Activated CD4-positive, alpha-beta memory T cell treated with anti-CD3 and anti-CD28 coated beads for 36 hours (primary cell): ENCODE measurements around the gene MOGAT3. TPM values are rescaled to one million over a fixed set of nuclear protein-coding genes. Genes with fewer than 3 reads are reported as not detected.

Experiments
- CTCF ChIA-PET: fragments of 350-600 bp; sonication (Branson Sonifier 250); formaldehyde crosslinking; loops from one replicate; lab custom pipeline; 2021; ENCODE audit warnings: antibody characterized with exemption, inconsistent platforms; lab: Charles Lee
- POLR2A ChIA-PET: fragments of 350-600 bp; sonication (Branson Sonifier 250); formaldehyde crosslinking; loops from one replicate; lab custom pipeline; 2021; ENCODE audit warnings: antibody characterized with exemption; lab: Charles Lee
- DNase-seq: peaks from one replicate; pipeline ENCODE4 v3.0.0-alpha.2; 2020
- H3K27ac Mint-ChIP-seq: one replicate; pipeline ENCODE4 v1.8.0; 2021; ENCODE audit warnings: mixed read lengths
- H3K27me3 Mint-ChIP-seq: one replicate; pipeline ENCODE4 v1.8.0; 2021; ENCODE audit warnings: mixed read lengths
- H3K36me3 Mint-ChIP-seq: one replicate; pipeline ENCODE4 v1.8.0; 2021; ENCODE audit warnings: mixed read lengths
- H3K4me1 Mint-ChIP-seq: one replicate; pipeline ENCODE4 v1.8.0; 2021; ENCODE audit warnings: low read depth, mixed read lengths
- H3K4me3 Mint-ChIP-seq: one replicate; pipeline ENCODE4 v1.8.0; 2021; ENCODE audit warnings: mild to moderate bottlenecking, mixed read lengths
- H3K9me3 Mint-ChIP-seq: one replicate; pipeline ENCODE4 v1.8.0; 2021; ENCODE audit warnings: mixed read lengths
- intact Hi-C: fragments of 100-400 bp; cut with micrococcal nuclease; formaldehyde crosslinking; loops from one replicate; pipeline ENCODE4 v1.15.1; 2023
- total RNA-seq, 2 experiments: library from RNA; stranded (reverse); gene quantifications; one replicate each; pipeline ENCODE4 v1.2.3, GENCODE V29; 2021

MOGAT3 gene
- total RNA-seq, 2 experiments from 2014 or later = not detected

- peak overlapping the region; percentile 14 for H3K4me3 Mint-ChIP-seq
- H3K27me3 Mint-ChIP-seq = peaks cover 80% of the 10 kb centered on the region
- CTCF ChIA-PET = interaction anchor here (1.0 to 2.8 kb wide), 6 partner anchors 22 to 275 kb away, joined by 3 to 24 read pairs (median 4); partner anchors contain the start of genes ACHE and MOGAT3
These were observed 30.8 kb downstream of the MOGAT3 start for GRCh38 chr7:101169838-101170551.

GRCh38 chr7:101169110-101169837 lies 31.6 kb downstream of the MOGAT3 start:
- CTCF ChIA-PET = interaction anchor here (1.0 to 2.8 kb wide), 7 partner anchors 8 to 113 kb away, joined by 3 to 18 read pairs (median 4); no protein-coding TSS in a partner anchor
- H3K4me3 Mint-ChIP-seq = peak overlapping the region; percentile 14
- H3K36me3 Mint-ChIP-seq = no peaks in the 10 kb centered on the region
- peaks cover 77% of the 10 kb centered on the region for H3K4me1 Mint-ChIP-seq
- POLR2A ChIA-PET = no interaction called here
- H3K27ac Mint-ChIP-seq = no peak overlapping the region
- no peaks in the 10 kb centered on the region for H3K9me3 Mint-ChIP-seq
- no peak for DNase-seq
- H3K27me3 Mint-ChIP-seq = peaks cover 82% of the 10 kb centered on the region
- intact Hi-C loops = no loop called here

More at GRCh38 chr7:101169838-101170551, 30.8 kb downstream of the MOGAT3 start:
- POLR2A ChIA-PET = no interaction called here
- Mint-ChIP-seq H3K4me1 (peaks cover 77% of the 10 kb centered on the region), H3K9me3 (no peaks in the 10 kb centered on the region), H3K27ac (no peak overlapping the region), H3K36me3 (no peaks in the 10 kb centered on the region)
- intact Hi-C loops = loop anchor here (2.0 to 5.0 kb wide), 2 partner anchors 25 to 283 kb away; partner anchors contain the start of gene UFSP1
- DNase-seq = peak; percentile 87

GRCh38 chr7:101168412-101169049 lies 32.3 kb downstream of the MOGAT3 start:
- ChIA-PET CTCF (interaction anchor here (0.7 to 1.5 kb wide), 7 partner anchors 9 to 84 kb away, joined by 3 to 9 read pairs (median 4); partner anchors contain the start of gene TRIM56), POLR2A (no interaction called here)
- intact Hi-C loops = no loop called here
- Mint-ChIP-seq H3K4me3 (no peak overlapping the region), H3K27me3 (peaks cover 76% of the 10 kb centered on the region), H3K4me1 (peaks cover 72% of the 10 kb centered on the region), H3K27ac (peak overlapping the region; percentile 15), H3K9me3 (no peaks in the 10 kb centered on the region), H3K36me3 (no peaks in the 10 kb centered on the region)
- no peak for DNase-seq

DNA sequence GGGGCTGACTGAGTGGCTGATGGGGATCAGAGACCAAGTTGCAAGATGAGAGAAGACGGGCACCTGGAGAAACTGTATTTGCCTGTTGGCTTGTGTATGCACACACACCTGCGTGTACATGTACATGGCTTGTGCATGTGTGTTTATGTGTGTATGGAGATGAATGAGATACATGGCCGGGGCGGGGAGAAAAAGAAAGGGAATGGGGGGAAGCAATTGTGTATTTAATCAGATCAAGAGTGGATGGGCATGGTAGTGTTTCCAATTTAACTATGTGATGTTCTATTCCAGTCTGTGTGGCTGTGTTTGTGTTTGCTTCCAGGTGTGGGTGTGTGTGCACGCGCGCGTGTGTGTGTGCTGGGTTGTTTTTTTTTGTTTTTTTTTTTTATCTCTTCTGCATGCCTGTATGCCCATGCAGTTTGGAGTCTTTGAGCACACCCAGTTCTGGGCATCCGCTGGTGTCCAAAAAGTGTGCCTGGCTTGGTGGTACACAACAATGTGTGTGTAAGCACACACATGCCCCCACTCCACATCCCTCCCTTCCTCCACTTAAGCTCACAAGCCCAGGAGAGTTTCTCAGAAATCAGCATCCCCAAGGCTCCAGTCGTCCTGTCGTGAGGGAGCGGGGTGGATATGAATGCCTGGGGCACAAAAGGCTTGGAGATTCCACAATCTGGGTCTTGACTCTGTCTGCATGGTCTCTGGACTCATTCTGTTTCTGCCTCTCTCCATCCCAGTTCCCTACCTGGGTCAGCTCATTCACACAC lies 33.0 kb downstream of the MOGAT3 start:
- ChIA-PET POLR2A (no interaction called here), CTCF (interaction anchor here (0.7 to 1.5 kb wide), 7 partner anchors 9 to 83 kb away, joined by 3 to 9 read pairs (median 4); partner anchors contain the start of gene TRIM56)
- Mint-ChIP-seq H3K27ac (no peak overlapping the region), H3K9me3 (no peaks in the 10 kb centered on the region), H3K4me1 (peaks cover 70% of the 10 kb centered on the region), H3K36me3 (no peaks in the 10 kb centered on the region), H3K27me3 (peaks cover 73% of the 10 kb centered on the region), H3K4me3 (no peak overlapping the region)
- no peak for DNase-seq
- intact Hi-C loops = no loop called here

DNA sequence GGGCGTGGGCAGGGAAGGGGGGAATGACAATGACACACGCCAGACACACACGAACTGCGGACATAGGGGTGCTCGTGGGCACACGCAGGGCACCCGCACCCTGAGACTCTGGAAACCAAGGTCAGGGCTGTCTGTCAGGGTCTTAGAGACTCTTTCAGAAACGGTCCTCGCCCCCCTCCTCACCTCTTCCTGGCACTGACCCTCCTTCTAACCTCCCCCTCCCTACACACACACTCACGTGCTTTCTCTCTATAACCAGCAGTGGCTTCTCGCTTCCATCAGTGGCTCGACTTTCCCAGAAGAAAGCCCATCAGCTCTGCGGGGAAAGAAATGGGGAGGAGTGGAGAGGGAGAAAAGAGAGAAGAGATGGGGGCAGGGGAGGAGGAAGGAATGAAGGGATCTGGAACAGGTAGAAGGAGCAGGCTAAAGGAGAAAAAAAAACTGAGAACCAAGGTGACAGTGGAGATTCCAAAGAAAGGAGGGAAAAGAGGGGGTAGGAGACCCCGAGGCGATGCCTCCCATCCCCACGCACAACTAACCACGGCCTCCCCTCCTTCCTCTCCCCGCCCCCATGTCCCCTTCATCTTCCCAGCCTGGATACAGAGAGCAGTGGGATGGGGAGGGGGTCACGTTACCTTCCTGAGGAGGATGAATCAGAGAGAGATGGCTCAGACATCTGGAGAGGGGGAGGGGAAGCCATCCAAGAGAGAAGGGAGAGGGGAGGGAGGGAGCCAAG lies 33.8 kb downstream of the MOGAT3 start:
- intact Hi-C loops = no loop called here
- Mint-ChIP-seq H3K36me3 (peaks cover 1% of the 10 kb centered on the region), H3K4me1 (peaks cover 70% of the 10 kb centered on the region), H3K9me3 (no peaks in the 10 kb centered on the region), H3K4me3 (no peak overlapping the region), H3K27ac (no peak overlapping the region), H3K27me3 (peaks cover 73% of the 10 kb centered on the region)
- no peak for DNase-seq
- ChIA-PET POLR2A (no interaction called here), CTCF (interaction anchor here (2.7 kb wide), 1 partner anchor 23 kb away, joined by 20 read pairs; no protein-coding TSS in a partner anchor)

- Mint-ChIP-seq H3K9me3 (no peaks in the 10 kb centered on the region), H3K36me3 (peaks cover 2% of the 10 kb centered on the region), H3K4me3 (no peak overlapping the region), H3K27me3 (peaks cover 68% of the 10 kb centered on the region), H3K27ac (no peak overlapping the region), H3K4me1 (peaks cover 65% of the 10 kb centered on the region)
- POLR2A ChIA-PET = no interaction called here
- CTCF ChIA-PET = interaction anchor here (2.0 to 2.7 kb wide), 2 partner anchors 22 to 51 kb away, joined by 6 to 20 read pairs; partner anchors contain the start of genes PLOD3 and ZNHIT1
- intact Hi-C loops = no loop called here
- DNase-seq = no peak
These were observed 34.3 kb downstream of the MOGAT3 start for GRCh38 chr7:101166648-101166908.

DNA sequence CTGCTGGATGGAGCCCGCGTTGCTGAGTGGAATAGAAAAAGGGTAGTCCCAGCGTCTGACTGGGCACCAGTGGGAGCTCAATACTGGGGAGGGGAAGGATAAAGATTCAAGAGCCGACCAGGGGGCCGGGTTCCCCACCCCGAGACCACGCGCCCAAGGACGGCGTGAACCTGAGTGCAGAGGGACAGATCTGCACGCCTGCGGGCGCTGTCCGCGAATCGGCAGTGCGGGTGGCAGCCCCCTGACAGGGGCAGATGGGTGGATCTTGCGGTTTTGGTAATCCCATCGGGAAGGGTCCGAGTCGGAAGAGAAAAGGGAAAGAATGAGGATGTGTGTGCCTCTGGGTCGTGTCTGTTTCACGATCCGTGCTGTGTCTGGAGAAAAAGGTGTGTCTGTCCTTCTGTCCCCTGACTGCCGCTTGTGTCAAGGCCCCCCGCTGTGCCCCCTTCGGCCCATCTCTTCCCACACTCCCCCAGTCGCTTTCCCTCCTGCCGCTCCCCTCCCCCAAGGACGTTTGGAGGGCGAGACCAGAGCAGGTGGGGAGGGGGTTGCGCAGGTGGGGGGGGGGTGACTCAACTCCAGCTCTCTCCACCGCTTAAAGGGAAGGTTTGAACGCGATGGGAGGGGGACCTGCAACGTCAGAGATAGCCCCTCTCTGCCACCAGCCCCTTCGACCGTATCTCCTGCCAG lies 34.7 kb downstream of the MOGAT3 start:
- H3K4me1 Mint-ChIP-seq = peaks cover 60% of the 10 kb centered on the region
- DNase-seq = no peak
- peaks cover 7% of the 10 kb centered on the region for H3K36me3 Mint-ChIP-seq
- ChIA-PET CTCF (interaction anchor here (1.0 to 2.7 kb wide), 6 partner anchors 9 to 52 kb away, joined by 3 to 20 read pairs (median 5); partner anchors contain the start of genes PLOD3 and ZNHIT1), POLR2A (interaction anchor here (1.1 to 2.0 kb wide), 4 partner anchors 8 to 276 kb away, joined by 3 to 6 read pairs (median 4); partner anchors contain the start of genes PLOD3, UFSP1 and ZNHIT1)
- peak overlapping the region; percentile 71 for H3K4me3 Mint-ChIP-seq
- intact Hi-C loops = loop anchor here (1.0 to 2.0 kb wide), 2 partner anchors 12 to 79 kb away; partner anchors contain the start of genes AP1S1 and FIS1
- H3K27me3 Mint-ChIP-seq = peaks cover 68% of the 10 kb centered on the region
- no peak overlapping the region for H3K27ac Mint-ChIP-seq
- no peaks in the 10 kb centered on the region for H3K9me3 Mint-ChIP-seq

DNA sequence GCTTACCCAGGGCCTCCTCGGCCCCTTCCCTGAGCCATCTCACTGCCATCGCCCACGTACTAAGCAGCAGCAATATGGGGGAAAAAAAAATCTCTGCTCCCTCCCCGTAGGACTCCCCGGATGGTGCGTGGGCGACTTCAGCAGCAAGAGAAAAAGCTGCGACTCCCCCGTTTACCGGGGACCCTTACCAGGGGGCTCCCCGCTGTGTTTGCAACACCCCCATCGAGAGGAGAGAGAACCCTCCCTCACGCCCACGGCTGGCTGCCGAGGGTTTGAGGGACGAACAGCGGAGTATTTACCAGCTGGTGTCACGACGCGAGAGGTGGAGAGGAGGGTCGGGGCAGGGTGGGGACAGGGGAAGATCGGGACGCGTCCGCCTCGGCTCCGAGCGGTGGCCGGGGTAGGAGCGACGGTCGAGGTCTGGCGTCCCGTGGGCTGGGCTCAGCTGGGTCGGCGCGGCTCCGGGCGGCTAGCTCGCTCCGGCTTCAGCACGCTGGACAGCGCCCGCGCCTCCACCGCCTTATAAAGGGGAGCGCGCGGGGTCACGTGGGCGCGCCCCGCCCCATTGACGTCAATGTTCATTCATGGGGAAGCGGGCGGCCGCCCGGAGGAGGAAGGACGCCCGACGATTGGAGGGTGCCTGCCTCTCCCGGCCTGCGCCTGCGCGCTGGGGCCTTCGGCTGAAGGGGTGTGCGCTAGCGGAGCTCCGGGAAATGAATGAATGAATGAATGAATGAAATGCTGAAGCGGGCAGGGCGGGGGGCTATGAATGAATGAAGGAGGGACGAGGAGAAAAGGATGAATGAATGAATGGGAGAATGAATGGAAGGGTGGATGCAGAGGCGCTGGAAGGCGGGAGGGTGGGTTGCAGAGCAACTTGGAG lies 35.5 kb downstream of the MOGAT3 start, which contains the start of gene VGF:
Gene VGF (minus strand): TSS at position 495 of the 883 bp plus-strand sequence. CDS start 726 bp downstream, outside the sequence.
- peaks cover 53% of the 10 kb centered on the region for H3K4me1 Mint-ChIP-seq

More for the DNA sequence above, 35.5 kb downstream of the MOGAT3 start, which contains the start of gene VGF:
- H3K27ac Mint-ChIP-seq = no peak within 1 kb of the TSS
- ChIA-PET CTCF (interaction anchor here (0.9 to 2.7 kb wide), 7 partner anchors 8 to 52 kb away, joined by 3 to 20 read pairs (median 4); partner anchors contain the start of genes PLOD3 and ZNHIT1), POLR2A (interaction anchor here (1.1 to 2.0 kb wide), 4 partner anchors 9 to 276 kb away, joined by 3 to 6 read pairs (median 4); partner anchors contain the start of genes PLOD3, UFSP1 and ZNHIT1)
- H3K27me3 Mint-ChIP-seq = peaks cover 60% of the 10 kb centered on the region
- no peaks in the 10 kb centered on the region for H3K9me3 Mint-ChIP-seq
- DNase-seq = peak; percentile 95
- H3K36me3 Mint-ChIP-seq = peaks cover 8% of the 10 kb centered on the region
- intact Hi-C loops = loop anchor here (1.0 to 2.0 kb wide), 2 partner anchors 11 to 79 kb away; partner anchors contain the start of genes AP1S1 and FIS1
- H3K4me3 Mint-ChIP-seq = peak within 1 kb of the TSS; percentile 71
